Neural crest cell (in vitro differentiated cells): ENCODE data around the gene SCN1B. TPM values are rescaled to one million over a fixed set of nuclear protein-coding genes. Genes with fewer than 3 reads are reported as not detected.
"Not testable (repeated sequence)": the region's sequence is repeated elsewhere in the genome, so short reads cannot be mapped to it uniquely, and the experiment has no call there.

Source experiments
- DNase-seq: peaks from one replicate; pipeline ENCODE4 v3.0.0; 2021; ENCODE audit warnings: low read depth, mixed read lengths, low spot score
- H3K27ac Mint-ChIP-seq: one replicate; pipeline ENCODE4 v1.8.0; 2021; ENCODE audit warnings: mild to moderate bottlenecking, mixed read lengths; ENCODE audit not compliant: unreplicated experiment
- H3K27me3 Mint-ChIP-seq: 2 replicates; pipeline ENCODE4 v1.8.0; 2021; ENCODE audit warnings: low read depth, mild to moderate bottlenecking, mixed read lengths
- H3K36me3 Mint-ChIP-seq: 2 replicates; pipeline ENCODE4 v1.8.0; 2021; ENCODE audit warnings: low read depth, mild to moderate bottlenecking, mixed read lengths
- H3K4me1 Mint-ChIP-seq: 2 replicates; pipeline ENCODE4 v1.8.0; 2021; ENCODE audit warnings: mixed read lengths
- H3K4me3 Mint-ChIP-seq: one replicate; pipeline ENCODE4 v1.8.0; 2021; ENCODE audit warnings: mild to moderate bottlenecking, mixed read lengths
- H3K9me3 Mint-ChIP-seq: 2 replicates; pipeline ENCODE4 v1.8.0; 2021; ENCODE audit warnings: mixed read lengths
- CTCF ChIP-seq: fragments of 200-600 bp; sonication (generic); conservative IDR thresholded peaks from 2 replicates; pipeline ENCODE4 v1.5.0; 2021; ENCODE audit warnings: antibody characterized with exemption, mild to moderate bottlenecking
- total RNA-seq: library from RNA; stranded (reverse); gene quantifications from 2 replicates; pipeline ENCODE4 v1.2.1, GENCODE V29; 2021

The SCN1B gene
- total RNA-seq, 1 donor from 2014 or later = 1.7 TPM

- H3K36me3 Mint-ChIP-seq = peaks cover 15% of the 10 kb centered on the region
- TF ChIP-seq CTCF = no peak
- H3K4me1 Mint-ChIP-seq = no peaks in the 10 kb centered on the region
- H3K27ac Mint-ChIP-seq = no peak overlapping the region
- H3K27me3 Mint-ChIP-seq = no peaks in the 10 kb centered on the region
- no peaks in the 10 kb centered on the region for H3K9me3 Mint-ChIP-seq
- DNase-seq = no peak
- H3K4me3 Mint-ChIP-seq = no peak overlapping the region
These were observed 16.2 kb upstream of the SCN1B start for GRCh38 chr19:35013820-35014754.

GRCh38 chr19:35014774-35015173, 15.5 kb upstream of the SCN1B start:
- H3K36me3 Mint-ChIP-seq = peaks cover 19% of the 10 kb centered on the region
- not testable (repeated sequence) for H3K4me1 Mint-ChIP-seq, DNase-seq, H3K27me3 Mint-ChIP-seq, H3K27ac Mint-ChIP-seq, H3K9me3 Mint-ChIP-seq, H3K4me3 Mint-ChIP-seq

- no peak overlapping the region for H3K4me3 Mint-ChIP-seq
- no peaks in the 10 kb centered on the region for H3K27me3 Mint-ChIP-seq
- H3K36me3 Mint-ChIP-seq = peaks cover 19% of the 10 kb centered on the region
- H3K27ac Mint-ChIP-seq = no peak overlapping the region
- no peak for TF ChIP-seq CTCF
- H3K4me1 Mint-ChIP-seq = no peaks in the 10 kb centered on the region
- DNase-seq = no peak
- H3K9me3 Mint-ChIP-seq = no peaks in the 10 kb centered on the region
These were observed 14.9 kb upstream of the SCN1B start for GRCh38 chr19:35015270-35015953.

GRCh38 chr19:35015954-35016351, 14.3 kb upstream of the SCN1B start:
- no peak for TF ChIP-seq CTCF
- Mint-ChIP-seq H3K36me3 (peaks cover 21% of the 10 kb centered on the region), H3K9me3 (no peaks in the 10 kb centered on the region), H3K4me1 (no peaks in the 10 kb centered on the region), H3K4me3 (no peak overlapping the region), H3K27ac (no peak overlapping the region), H3K27me3 (no peaks in the 10 kb centered on the region)
- no peak for DNase-seq

GRCh38 chr19:35017507-35017906, 12.8 kb upstream of the SCN1B start:
- no peak for TF ChIP-seq CTCF
- H3K9me3 Mint-ChIP-seq = no peaks in the 10 kb centered on the region
- peak overlapping the region; percentile 28 for H3K27ac Mint-ChIP-seq
- no peak for DNase-seq
- no peak overlapping the region for H3K4me3 Mint-ChIP-seq
- H3K36me3 Mint-ChIP-seq = peaks cover 23% of the 10 kb centered on the region
- no peaks in the 10 kb centered on the region for H3K4me1 Mint-ChIP-seq
- H3K27me3 Mint-ChIP-seq = no peaks in the 10 kb centered on the region

GRCh38 chr19:35018379-35018778, 11.9 kb upstream of the SCN1B start:
- Mint-ChIP-seq H3K4me1 (no peaks in the 10 kb centered on the region), H3K27ac (no peak overlapping the region), H3K36me3 (peaks cover 23% of the 10 kb centered on the region), H3K27me3 (no peaks in the 10 kb centered on the region), H3K4me3 (peak overlapping the region; percentile 9), H3K9me3 (no peaks in the 10 kb centered on the region)
- no peak for DNase-seq
- no peak for TF ChIP-seq CTCF
